Right lobe of liver (tissue), 4 donors: ENCODE results near the gene TBC1D10A.

ENCODE experiments used
- POLR2A ChIP-seq: fragments of 450-650 bp; IDR thresholded peaks from one replicate; pipeline ENCODE4 v1.6.1; 2017; ENCODE audit warnings: antibody characterized with exemption, mild to moderate bottlenecking
- TF ChIP-seq, protein P1 (sequence below), 4 donors: fragments of 200-600 bp in 3 of 4; fragments of 450-650 bp in 1 of 4; IDR thresholded peaks; one replicate each; pipeline versions ENCODE4 v1.5.1 to v1.8.0; 2016 to 2022; ENCODE audit warnings: antibody characterized with exemption in 4 of 4, mild to moderate bottlenecking in 2 of 4
- donor health status: DM: no; HTN: no; CAD: no.
- donor health status: DM: no; HTN: no; CAD: no.
- donor health status: DM: no; HTN: yes; CAD: no.

DNA sequence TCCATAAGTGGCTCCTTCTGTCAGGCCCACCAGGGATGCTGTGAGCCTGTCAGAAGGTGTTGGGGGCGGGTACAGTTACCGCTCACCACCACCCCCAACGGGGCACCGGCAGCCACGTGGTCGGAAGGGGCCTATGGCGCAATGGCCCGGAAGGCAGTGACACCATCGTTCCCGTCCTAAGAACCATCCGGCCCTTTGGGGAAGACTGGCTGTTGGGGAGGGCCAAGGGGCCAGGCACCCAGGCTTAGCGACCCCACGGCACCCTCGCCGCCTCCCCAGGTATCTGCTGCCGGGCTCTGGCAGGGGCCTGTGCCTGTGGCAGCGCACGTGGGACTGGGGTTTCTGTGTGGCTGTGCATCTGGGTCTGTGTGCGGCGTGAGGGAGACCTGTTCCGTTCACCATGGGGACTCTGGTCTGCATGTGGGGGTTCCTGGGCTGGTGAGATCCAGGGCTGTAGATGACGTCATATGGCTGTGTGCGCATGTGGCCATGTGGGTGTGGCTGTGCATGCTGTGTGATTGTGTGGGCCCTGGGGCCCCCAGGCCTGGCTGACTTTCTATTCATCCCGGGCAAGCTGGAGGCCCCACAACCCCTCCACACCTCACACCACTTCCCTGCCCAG is 60.8 kb downstream of the TBC1D10A start:
- TF ChIP-seq, protein P1, sequence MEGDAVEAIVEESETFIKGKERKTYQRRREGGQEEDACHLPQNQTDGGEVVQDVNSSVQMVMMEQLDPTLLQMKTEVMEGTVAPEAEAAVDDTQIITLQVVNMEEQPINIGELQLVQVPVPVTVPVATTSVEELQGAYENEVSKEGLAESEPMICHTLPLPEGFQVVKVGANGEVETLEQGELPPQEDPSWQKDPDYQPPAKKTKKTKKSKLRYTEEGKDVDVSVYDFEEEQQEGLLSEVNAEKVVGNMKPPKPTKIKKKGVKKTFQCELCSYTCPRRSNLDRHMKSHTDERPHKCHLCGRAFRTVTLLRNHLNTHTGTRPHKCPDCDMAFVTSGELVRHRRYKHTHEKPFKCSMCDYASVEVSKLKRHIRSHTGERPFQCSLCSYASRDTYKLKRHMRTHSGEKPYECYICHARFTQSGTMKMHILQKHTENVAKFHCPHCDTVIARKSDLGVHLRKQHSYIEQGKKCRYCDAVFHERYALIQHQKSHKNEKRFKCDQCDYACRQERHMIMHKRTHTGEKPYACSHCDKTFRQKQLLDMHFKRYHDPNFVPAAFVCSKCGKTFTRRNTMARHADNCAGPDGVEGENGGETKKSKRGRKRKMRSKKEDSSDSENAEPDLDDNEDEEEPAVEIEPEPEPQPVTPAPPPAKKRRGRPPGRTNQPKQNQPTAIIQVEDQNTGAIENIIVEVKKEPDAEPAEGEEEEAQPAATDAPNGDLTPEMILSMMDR (IDR thresholded peaks at IDR 0.05), result no peak
- TF ChIP-seq POLR2A, result peak; percentile 46
